AG09309 (cell line): ENCODE data around the gene KIAA0513.

Experiments
- DNase-seq: peaks from one replicate; pipeline ENCODE4 v3.0.0-alpha.2; 2010; ENCODE audit warnings: low read depth
- H3K4me3 ChIP-seq: 2 replicates; pipeline ENCODE4 v1.5.1; 2011; ENCODE audit warnings: mild to moderate bottlenecking, low read depth, low read length, moderate library complexity; ENCODE audit not compliant: control insufficient read depth
- TF ChIP-seq, protein P1 (sequence below): IDR thresholded peaks from 2 replicates; pipeline ENCODE4 v1.5.1; 2011; ENCODE audit warnings: mild to moderate bottlenecking, low read depth, low read length, inconsistent platforms; ENCODE audit not compliant: insufficient read depth, control insufficient read depth; ENCODE audit errors: missing control alignments

KIAA0513 gene

DNA sequence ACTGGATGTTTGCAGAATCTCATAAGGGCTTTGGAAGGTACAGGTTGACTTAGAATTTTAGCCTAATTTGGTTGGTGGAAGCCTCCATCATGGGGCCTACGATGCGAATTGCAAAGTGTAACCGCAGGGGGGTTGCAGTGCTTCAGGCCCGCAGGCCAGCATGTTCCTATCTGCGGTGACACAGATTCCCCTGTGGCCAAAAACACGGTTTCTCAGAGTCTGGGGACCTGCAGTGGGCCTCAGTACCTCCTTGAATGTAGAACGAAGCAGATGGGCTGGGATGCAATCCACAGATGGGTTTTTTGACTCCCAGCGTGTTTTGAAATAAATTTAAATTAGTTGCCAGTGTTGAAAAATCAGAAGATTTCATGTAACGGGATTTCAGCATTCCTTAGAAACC is 34.7 kb downstream of the KIAA0513 start:
- no peak for DNase-seq
- TF ChIP-seq, protein P1, sequence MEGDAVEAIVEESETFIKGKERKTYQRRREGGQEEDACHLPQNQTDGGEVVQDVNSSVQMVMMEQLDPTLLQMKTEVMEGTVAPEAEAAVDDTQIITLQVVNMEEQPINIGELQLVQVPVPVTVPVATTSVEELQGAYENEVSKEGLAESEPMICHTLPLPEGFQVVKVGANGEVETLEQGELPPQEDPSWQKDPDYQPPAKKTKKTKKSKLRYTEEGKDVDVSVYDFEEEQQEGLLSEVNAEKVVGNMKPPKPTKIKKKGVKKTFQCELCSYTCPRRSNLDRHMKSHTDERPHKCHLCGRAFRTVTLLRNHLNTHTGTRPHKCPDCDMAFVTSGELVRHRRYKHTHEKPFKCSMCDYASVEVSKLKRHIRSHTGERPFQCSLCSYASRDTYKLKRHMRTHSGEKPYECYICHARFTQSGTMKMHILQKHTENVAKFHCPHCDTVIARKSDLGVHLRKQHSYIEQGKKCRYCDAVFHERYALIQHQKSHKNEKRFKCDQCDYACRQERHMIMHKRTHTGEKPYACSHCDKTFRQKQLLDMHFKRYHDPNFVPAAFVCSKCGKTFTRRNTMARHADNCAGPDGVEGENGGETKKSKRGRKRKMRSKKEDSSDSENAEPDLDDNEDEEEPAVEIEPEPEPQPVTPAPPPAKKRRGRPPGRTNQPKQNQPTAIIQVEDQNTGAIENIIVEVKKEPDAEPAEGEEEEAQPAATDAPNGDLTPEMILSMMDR, result no peak
- H3K4me3 ChIP-seq, result no peak overlapping the region

DNA sequence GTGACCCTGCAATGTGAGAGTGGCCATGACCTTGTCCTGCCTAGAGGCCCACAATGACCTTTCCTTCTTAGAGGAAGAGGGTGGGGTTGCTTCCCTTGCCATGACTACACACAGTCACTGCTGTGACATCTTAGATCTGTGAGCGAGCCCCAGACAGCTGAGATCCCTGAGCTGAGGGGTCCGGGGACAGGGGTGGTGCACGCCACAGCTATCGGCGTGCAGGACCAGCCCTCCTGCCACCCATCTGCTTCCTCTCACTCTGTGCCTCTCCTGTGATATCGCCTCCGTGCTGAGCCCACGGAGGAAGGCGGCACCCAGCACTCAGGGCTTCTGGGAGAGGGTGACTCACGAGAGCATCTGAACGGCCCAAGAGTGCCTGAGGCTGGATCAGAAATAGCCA is 35.2 kb downstream of the KIAA0513 start:
- TF ChIP-seq, protein P1, result no peak
- H3K4me3 ChIP-seq, result no peak overlapping the region
- DNase-seq, result no peak

DNA sequence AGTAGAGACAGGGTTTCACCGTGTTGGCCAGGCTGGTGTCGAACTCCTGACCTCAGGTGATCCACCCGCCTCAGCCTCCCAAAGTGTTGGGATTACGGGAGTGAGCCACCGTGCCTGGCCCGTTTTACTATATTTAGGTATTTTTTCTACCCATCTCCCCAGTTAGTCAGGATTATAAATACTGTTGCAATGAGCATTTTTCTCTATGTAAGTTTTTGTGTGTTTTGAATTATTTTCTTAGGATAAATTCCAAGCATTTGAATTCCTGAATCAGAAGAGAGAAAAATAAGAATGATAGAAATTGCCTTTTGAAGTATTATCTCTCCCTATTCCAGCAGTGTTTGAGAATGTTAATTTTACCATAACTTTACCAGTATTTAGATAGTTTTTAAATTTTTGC is 36.6 kb downstream of the KIAA0513 start:
- no peak for DNase-seq
- no peak overlapping the region for H3K4me3 ChIP-seq
- TF ChIP-seq, protein P1, result no peak

DNA sequence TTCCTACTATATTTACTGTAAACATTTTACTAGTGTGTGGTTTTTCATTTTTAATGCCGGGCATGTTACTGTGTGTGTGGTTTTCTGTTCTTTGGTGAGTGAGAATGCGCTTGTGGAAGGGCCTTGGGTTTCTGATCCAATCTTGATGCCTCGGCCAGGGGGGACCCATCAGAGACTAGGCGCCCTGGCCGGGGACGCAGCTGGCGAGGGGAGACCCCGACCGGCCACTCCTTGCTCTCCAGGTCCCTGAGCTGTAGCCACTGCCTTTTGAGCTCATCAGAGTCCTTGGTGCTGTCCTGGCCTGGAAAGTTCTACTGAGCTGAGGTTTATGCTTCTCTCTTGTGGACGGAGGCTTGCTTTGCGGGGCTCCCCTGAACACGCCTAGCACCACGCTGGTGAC is 37.5 kb downstream of the KIAA0513 start:
- no peak overlapping the region for H3K4me3 ChIP-seq
- DNase-seq, result no peak
- TF ChIP-seq, protein P1, result no peak

DNA sequence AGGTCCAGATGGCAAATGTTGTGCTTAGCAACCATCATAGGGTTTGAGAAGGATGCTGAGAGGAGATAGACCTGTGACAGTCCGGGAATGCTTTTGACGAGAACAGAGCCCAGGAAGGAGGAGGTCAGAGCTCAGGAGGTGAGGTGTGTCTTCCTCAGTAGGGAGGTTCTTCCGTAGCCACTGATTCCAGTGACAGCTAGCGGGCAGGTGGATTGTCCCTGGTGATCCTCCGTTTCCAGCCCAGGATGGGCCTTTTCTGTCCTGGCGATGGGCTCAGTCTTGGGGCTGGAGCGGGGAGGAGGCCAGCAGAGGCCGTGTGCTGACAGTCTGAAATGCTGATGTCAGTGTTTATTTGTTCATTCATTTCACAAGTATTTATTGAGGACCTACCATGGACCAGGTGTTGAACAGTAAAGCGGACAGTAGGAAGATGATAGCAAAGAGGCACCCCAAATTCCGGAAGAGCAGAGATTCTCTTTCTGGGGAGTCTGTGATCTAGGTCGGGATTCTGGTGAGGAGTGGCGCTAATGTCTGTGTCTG is 38.8 kb downstream of the KIAA0513 start:
- TF ChIP-seq, protein P1, result no peak
- H3K4me3 ChIP-seq, result no peak overlapping the region
- DNase-seq, result no peak

DNA sequence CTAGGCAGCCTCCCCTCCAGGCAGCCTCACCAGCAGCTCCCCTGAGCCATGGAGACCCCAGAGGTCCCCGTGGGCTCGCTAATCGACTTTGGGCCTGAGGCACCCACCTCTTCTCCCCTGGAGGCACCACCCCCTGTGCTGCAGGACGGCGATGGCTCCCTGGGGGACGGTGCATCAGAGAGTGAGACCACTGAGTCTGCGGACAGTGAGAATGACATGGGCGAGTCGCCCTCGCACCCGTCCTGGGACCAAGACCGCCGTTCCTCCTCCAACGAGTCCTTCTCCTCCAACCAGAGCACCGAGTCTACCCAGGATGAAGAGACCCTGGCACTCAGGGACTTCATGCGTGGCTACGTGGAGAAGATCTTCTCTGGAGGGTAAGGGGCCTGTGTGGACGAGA is 39.4 kb downstream of the KIAA0513 start:
- TF ChIP-seq, protein P1, result no peak
- no peak overlapping the region for H3K4me3 ChIP-seq

DNA sequence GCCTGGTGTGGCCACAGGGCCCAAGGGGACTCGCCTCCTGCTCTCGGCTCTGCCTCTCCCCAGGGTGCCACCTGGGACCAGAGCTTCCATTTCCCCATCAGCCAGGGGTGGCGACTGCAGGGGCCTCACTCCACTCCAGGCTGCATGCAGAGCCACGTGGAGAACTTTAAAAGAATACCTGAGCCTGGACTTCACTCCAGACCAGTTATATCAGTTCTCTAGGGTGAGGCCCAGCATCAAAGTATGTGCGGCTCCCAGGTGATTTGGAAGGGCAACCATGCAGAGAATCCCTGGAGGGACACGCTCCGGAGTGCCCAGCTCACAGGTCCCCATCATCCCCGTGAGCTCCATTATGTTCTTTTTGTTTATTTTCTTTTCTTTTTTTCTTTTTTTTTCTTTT is 39.8 kb downstream of the KIAA0513 start:
- DNase-seq, result no peak
- no peak overlapping the region for H3K4me3 ChIP-seq
- TF ChIP-seq, protein P1, result no peak

More for the DNA sequence above, 39.4 kb downstream of the KIAA0513 start:
- DNase-seq, result no peak
